HG02759 (cell line): ENCODE data around the gene LSP1.

Experiments used
- ATAC-seq: cut with Tn5 transposase; IDR thresholded peaks from one replicate; pipeline ENCODE4 v1.9.1; 2021; ENCODE audit warnings: mild to moderate bottlenecking, moderate library complexity; ENCODE audit not compliant: unreplicated experiment

The LSP1 gene

DNA sequence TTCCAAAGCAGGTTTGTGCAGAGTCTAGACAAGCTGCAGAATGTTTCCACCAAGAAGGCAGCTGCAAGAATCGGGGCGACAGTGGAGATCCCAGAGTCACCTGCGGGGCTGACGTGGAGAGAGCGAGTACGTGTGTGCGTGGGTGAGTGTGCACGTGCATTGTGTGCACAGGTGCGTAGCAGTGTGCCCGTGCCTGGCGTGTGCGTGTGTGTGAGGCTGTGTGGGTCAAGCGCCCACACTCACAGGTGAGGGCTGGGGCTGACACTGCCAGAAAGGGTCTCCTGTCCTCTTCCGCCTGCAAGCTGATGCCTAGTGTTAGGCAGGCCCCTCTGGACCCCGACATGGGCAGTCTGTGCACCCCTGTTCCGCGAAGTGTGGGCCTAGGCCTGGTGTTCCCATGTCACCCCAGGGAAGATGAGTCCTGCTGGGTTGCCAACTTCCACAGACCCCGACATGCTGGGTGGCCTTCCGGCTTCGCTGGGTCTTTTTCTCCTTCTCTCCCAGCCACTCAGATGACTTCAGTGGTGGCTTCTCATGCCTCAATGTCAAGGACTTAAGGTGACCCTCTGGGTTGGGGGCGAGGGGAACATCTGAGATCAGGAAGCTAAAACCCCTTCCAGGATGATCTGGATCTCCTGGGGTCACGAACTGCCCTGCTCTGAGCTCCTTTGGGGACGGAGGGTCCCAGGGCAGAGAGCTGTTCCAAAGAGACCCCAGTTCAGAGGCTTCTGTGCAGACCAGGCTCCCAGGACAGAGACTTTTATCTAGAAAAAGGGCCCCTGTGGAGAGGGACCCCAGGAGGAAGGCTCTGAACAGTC is 28.5 kb upstream of the LSP1 start:
- no peak for ATAC-seq

DNA sequence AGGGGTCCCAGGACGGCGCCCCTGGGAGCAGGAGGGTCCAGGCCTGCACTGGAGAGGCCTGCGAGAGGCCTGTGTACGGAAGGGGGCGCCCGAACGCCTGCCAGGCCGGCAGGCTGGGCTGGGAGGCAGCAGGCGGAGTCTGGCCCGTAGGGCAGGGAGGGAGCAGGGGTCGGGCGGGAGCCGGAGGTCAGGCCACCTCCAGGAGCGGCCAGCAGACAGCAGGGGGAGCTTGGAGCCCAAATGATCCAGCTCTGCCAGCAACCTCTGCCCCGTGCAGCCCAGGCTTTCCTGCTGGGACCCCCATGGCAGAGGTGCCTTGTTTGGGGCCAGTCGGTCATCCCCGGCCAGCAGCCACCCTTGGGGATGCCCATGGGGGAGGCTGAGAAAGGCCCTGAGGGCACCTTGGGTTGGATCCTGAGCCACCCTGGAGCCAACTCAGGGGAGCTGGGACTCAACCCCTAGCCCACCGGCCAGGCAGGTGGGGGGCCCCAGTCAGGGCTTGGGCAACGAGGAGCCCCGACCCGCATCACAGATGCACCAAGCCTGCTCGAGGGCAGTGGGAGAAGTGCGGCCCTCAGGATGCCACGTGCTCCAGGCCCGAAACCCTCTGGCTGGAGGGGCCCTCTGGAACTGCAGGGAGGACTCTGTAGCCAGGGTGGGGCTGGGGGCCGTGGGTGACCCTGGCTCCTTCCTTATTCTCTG is 27.7 kb upstream of the LSP1 start:
- no peak for ATAC-seq

GRCh38 chr11:1825785-1826451 is 27.0 kb upstream of the LSP1 start:
- ATAC-seq = no peak

DNA sequence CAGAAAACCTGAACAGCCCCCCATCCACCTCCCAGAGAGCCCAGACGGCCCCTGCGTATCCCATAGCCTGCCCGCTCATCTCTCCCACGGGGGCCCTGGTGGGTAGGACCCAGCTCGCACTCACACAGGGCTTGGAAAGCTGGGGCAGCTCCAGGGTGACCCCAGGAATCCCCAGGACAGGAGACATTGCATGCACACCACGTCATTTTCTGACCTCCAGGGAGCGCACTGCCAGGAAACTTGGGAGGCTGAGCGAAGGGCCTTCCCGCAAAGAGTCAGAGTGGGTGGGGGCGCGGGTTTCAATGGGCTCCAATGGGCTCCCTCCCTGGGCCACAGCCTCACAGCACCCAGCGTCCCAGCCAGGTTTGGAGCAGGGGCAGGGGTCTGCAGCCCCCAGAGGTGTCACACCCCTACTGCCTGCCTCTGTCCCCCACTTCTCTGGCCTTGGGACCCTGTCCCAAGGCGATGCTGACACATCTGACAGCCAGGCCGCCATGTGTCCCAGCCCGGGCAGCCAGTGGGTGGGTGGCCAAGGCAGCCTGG is 26.3 kb upstream of the LSP1 start:
- ATAC-seq = no peak

DNA sequence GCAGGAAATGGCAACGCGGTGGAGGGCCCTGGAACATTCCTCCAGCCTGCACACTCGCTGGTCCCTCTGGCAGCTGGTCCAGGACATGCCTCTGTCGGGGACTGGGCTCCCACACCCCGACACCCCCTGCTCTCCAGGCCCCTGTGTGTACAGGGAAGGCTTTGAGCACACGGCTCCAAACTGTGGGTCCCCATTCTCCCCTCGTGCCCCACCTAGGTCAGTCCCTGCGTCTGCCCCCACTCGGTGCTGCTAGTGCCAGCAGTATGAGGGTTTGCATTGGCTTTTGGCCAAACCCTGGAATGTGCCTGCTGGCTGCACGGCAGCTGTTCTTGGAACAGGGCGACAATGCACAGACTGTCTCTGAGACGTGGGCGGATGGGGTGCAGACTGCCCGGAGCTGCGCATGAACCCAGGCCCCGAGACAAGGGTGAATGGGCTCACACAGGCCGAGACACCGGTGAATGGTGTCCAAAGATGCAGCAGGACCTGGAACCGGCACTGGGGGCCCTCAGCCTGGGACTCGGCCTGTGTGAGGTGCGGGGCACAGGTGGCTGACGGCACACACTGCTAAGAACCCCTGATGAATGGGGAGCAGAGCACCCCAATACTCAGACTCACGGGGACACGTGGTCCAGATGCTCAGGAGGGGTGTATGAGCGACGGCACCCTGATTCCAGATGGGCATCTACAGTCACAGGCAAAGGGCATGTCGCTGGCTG is 25.6 kb upstream of the LSP1 start:
- no peak for ATAC-seq

GRCh38 chr11:1827931-1828330 is 25.0 kb upstream of the LSP1 start:
- ATAC-seq = no peak

DNA sequence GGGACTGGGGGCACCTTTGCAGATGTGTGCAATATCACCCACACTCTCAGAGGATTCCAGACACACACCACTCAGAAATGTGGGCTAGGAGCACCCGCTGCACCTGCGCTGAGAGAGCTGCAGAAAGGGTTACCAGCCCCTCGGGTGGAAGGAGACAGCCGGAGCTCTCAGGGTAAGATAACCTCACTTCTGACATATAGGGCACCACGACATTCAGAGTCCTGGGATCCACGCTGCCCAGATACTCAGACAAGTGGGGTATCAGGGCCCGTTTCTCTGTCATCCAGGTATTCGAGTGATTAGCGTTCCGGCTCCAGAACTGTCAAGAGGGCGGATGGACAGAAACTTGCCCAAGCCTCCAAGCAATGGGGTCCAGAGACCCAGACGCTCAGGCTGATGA is 24.3 kb upstream of the LSP1 start:
- no peak for ATAC-seq

GRCh38 chr11:1829039-1829820 is 23.7 kb upstream of the LSP1 start:
- ATAC-seq = no peak

- no peak for ATAC-seq
These were observed 22.9 kb upstream of the LSP1 start for GRCh38 chr11:1830004-1830321.

GRCh38 chr11:1830322-1831223 is 22.3 kb upstream of the LSP1 start:
- ATAC-seq = no peak

DNA sequence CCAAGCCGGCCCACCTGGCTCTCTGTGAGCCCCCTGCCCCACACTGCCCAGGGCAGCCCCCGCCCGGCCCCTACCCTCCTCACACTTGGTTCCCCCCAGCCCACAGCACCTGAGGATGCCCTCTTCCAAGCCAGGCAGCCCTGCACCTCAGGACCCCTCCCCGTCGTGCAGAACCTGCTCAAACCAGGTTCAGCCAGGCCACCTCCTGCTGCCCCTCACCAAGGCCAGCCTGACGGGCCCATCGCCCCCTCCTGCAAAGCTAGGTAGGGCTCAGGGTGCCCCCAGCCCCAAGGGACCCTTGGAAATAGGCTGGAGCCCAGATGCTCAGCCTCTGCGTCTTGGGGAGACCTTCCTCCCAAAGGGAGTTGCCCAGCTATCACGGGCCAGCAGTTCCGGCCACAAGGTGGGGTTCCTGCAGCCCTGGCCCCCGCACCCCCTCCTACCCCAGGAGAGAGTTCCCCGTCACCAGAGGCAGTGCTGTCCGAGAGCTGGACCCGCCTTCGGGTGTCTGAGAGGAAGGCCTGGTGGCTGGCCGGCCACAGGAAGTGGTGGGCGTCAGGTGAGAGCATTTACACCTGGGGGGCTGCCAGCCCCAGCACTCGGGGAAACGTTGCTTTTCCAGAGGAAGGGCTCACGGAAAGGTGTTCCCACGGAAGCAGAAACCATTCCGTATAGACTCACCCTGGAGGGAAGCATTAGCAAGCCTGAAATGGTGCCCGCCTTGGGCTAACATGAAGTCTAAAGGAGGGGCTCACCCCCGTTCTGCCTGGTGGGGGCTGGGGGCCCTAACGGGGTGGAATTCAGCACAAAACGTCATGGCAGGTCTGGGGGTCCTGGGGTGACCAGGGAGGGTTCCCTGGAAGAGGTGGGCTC is 21.3 kb upstream of the LSP1 start:
- ATAC-seq = no peak

DNA sequence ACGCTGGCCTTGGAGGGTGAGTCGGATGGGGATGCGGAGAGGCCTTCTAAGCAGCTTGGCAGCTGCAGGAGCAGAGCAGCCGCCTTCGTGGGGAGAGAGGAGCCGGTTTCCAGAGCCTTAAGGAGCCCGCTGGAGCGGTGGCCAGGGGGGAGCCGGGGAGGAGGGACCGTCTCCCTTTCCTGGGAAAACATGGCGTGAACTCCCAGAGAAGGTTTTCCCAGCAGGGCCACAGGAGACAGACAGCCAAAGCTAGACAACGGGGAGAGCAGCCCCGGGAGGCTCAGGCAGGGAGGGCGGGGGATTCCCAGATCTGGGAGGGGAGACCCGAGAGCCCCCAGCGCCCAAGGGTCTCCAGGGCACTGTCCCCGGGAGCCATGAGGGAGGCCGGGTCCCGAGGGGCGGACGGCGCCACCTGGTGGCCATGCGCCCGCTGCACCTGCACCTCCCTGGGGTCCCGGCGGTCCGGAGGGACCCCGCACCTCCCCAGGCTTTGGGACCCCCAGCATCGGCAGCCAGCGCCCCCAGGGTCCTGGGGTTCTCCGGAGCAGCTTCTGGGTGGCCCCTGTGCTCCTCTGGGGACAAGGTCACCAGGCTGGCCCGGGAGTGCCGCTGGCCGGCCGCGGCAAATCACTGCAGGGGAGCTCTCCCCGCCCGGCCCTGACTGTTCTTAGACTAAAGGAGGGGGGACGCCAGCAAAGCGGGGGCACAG is 20.5 kb upstream of the LSP1 start:
- ATAC-seq = no peak

GRCh38 chr11:1832920-1833295 is 20.0 kb upstream of the LSP1 start:
- no peak for ATAC-seq

GRCh38 chr11:1834062-1834610 is 18.7 kb upstream of the LSP1 start:
- ATAC-seq = no peak

GRCh38 chr11:1834779-1835670 is 17.9 kb upstream of the LSP1 start, which contains the start of gene SYT8:
Gene SYT8 (plus strand): TSS chr11:1834990. CDS start chr11:1835106, 116 bp downstream.
- no peak for ATAC-seq

- ATAC-seq = no peak
These were observed 17.2 kb upstream of the LSP1 start for GRCh38 chr11:1835671-1836010.
